Activated T-helper 9 cell treated with anti-CD3 and anti-CD28 coated beads, Interleukin-2, amount 50 U/mL, for 16 hours (primary cell): ENCODE results near the gene DRAP1.
"Not testable (repeated sequence)": the region's sequence is repeated elsewhere in the genome, so short reads cannot be mapped to it uniquely, and the experiment has no call there.

ENCODE experiments used
- DNase-seq: peaks from one replicate; pipeline ENCODE4 v3.0.0-alpha.2; 2020; ENCODE audit warnings: low read depth

DRAP1 gene

GRCh38 chr11:65886826-65887722 is 32.2 kb upstream of the DRAP1 start:
- DNase-seq: no peak

- no peak for DNase-seq
Observed at GRCh38 chr11:65887723-65888162, 31.5 kb upstream of the DRAP1 start.

GRCh38 chr11:65888163-65888814 is 30.9 kb upstream of the DRAP1 start, which contains the start of gene FIBP:
Gene FIBP, minus strand, starts transcription at chr11:65888471. Its CDS starts 53 bp downstream, at chr11:65888418.
- DNase-seq: peak; percentile 94

GRCh38 chr11:65890324-65891218 is 28.7 kb upstream of the DRAP1 start, which contains the start of gene CCDC85B:
Gene CCDC85B, plus strand, starts transcription at chr11:65890673. Its CDS starts 111 bp downstream, at chr11:65890784.
- DNase-seq: peak; percentile 99

- DNase-seq: no peak
Observed at GRCh38 chr11:65891219-65892136, 27.7 kb upstream of the DRAP1 start.

- DNase-seq: not testable (repeated sequence)
Observed at GRCh38 chr11:65892137-65892540, 27.1 kb upstream of the DRAP1 start.

- DNase-seq: no peak
Observed at GRCh38 chr11:65892661-65893317, 26.4 kb upstream of the DRAP1 start.

GRCh38 chr11:65894034-65894591 is 25.1 kb upstream of the DRAP1 start:
- DNase-seq: no peak

- no peak for DNase-seq
Observed at GRCh38 chr11:65895482-65895981, 23.7 kb upstream of the DRAP1 start.

GRCh38 chr11:65896034-65896999 is 22.9 kb upstream of the DRAP1 start:
- no peak for DNase-seq

- DNase-seq: no peak
Observed at GRCh38 chr11:65897020-65897471, 22.2 kb upstream of the DRAP1 start.

GRCh38 chr11:65898656-65899355 is 20.4 kb upstream of the DRAP1 start:
- DNase-seq: no peak

GRCh38 chr11:65899356-65900124 is 19.7 kb upstream of the DRAP1 start:
- peak; percentile 70 for DNase-seq

GRCh38 chr11:65900125-65900898 is 18.9 kb upstream of the DRAP1 start, which contains the start of gene FOSL1:
Gene FOSL1, minus strand, starts transcription at chr11:65900388. Its CDS starts 49 bp downstream, at chr11:65900339.
- DNase-seq: peak; percentile 92

GRCh38 chr11:65900899-65901180 is 18.4 kb upstream of the DRAP1 start:
- DNase-seq: no peak

GRCh38 chr11:65903068-65903481 is 16.2 kb upstream of the DRAP1 start:
- no peak for DNase-seq
